ENCODE measurements around the gene ZFPM1.

ZFPM1 gene

GRCh38 chr16:88530858-88531203 lies 77.8 kb downstream of the ZFPM1 start:
- DNase-seq = no peak

- DNase-seq = no peak
Measured at GRCh38 chr16:88531346-88531745, 78.3 kb downstream of the ZFPM1 start.

- no peak for DNase-seq
Measured at GRCh38 chr16:88531931-88532433, 78.9 kb downstream of the ZFPM1 start.

- DNase-seq = no peak
Measured at GRCh38 chr16:88532434-88533241, 79.6 kb downstream of the ZFPM1 start.

- DNase-seq = no peak
Measured at GRCh38 chr16:88533381-88533917, 80.4 kb downstream of the ZFPM1 start.

- DNase-seq = peak; percentile 83
Measured at GRCh38 chr16:88533932-88534637, 81.0 kb downstream of the ZFPM1 start.

GRCh38 chr16:88534638-88535190 lies 81.6 kb downstream of the ZFPM1 start:
- DNase-seq = peak; percentile 56

GRCh38 chr16:88535191-88535856 lies 82.2 kb downstream of the ZFPM1 start:
- DNase-seq = no peak

- DNase-seq = no peak
Measured at GRCh38 chr16:88535857-88536222, 82.8 kb downstream of the ZFPM1 start.

- DNase-seq = no peak
Measured at GRCh38 chr16:88536510-88536909, 83.4 kb downstream of the ZFPM1 start.

- DNase-seq = peak; percentile 38
Measured at GRCh38 chr16:88536971-88537751, 84.1 kb downstream of the ZFPM1 start.

GRCh38 chr16:88537859-88538258 lies 84.8 kb downstream of the ZFPM1 start:
- DNase-seq = no peak

- no peak for DNase-seq
Measured at GRCh38 chr16:88538366-88539060, 85.4 kb downstream of the ZFPM1 start.

- no peak for DNase-seq
Measured at GRCh38 chr16:88539261-88539651, 86.2 kb downstream of the ZFPM1 start.

- no peak for DNase-seq
Measured at GRCh38 chr16:88539652-88540345, 86.7 kb downstream of the ZFPM1 start.

GRCh38 chr16:88540346-88540977 lies 87.4 kb downstream of the ZFPM1 start:
- no peak for DNase-seq

- no peak for DNase-seq
Measured at GRCh38 chr16:88541831-88542616, 88.9 kb downstream of the ZFPM1 start.

- no peak for DNase-seq
Measured at GRCh38 chr16:88543230-88543813, 90.2 kb downstream of the ZFPM1 start.

GRCh38 chr16:88545781-88546180 lies 92.7 kb downstream of the ZFPM1 start:
- no peak for DNase-seq

Measured in activated CD4-positive, alpha-beta T cell treated with anti-CD3 and anti-CD28 coated beads for 48 hours (primary cell).